Right lung (tissue), 5 donors: ENCODE results near the gene COG5. TPM values are rescaled to one million over a fixed set of nuclear protein-coding genes. Genes with fewer than 3 reads are reported as not detected.

Source experiments
- DNase-seq, 2 donors: peaks; one replicate each; pipeline ENCODE4 v3.0.0-alpha.2; 2013
- polyA plus RNA-seq, 5 donors: library from polyadenylated mRNA; unstranded; fragments of 120-200 nt; gene quantifications; one replicate each; pipeline versions ENCODE4 v1.2.1 to v1.2.3, GENCODE V29; 2013; ENCODE audit warnings: inconsistent platforms in 1 of 5, low replicate concordance in 1 of 5; ENCODE audit not compliant: insufficient read length in 5 of 5, insufficient read depth in 1 of 5

The COG5 gene
- polyA plus RNA-seq, 5 donors: 24.7 to 35.3 (median 32.1) TPM

DNA sequence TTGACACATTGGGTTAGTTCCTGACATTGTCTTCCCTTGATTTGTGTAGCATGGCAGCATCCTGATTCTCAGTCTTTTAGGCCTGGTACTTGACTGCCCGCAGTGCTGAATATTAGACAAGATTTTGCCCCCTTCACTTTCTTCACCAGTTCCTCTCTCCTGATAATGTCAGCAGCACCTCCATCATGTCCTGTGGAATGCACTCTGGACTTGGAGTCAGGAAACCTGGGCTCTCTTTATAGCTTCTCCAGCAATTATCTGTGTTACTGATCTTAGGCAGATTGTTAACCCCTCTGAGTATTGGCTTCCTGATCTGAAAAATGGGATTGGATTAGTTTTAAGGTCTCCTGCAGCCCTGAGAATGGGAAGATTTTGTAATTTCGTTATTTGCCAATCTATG lies 375.9 kb downstream of the COG5 start:
- no peak for DNase-seq

DNA sequence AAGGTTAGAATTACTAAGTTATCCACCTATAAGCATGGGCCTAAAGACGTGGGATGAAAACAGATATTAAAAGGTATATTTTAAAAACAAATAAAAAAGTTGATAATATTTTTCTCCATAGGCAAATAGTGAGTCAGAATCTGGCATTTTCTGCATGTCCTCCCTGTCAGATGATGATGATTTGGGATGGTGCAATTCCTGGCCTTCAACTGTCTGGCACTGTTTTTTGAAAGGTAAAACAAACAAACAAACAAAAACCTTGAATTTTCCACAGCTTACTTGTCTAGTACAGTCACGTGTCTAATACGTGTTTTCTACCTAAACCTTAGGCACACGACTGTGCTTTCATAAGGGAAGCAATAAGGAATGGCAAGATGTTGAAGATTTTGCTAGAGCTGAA lies 377.5 kb downstream of the COG5 start:
- DNase-seq: no peak

DNA sequence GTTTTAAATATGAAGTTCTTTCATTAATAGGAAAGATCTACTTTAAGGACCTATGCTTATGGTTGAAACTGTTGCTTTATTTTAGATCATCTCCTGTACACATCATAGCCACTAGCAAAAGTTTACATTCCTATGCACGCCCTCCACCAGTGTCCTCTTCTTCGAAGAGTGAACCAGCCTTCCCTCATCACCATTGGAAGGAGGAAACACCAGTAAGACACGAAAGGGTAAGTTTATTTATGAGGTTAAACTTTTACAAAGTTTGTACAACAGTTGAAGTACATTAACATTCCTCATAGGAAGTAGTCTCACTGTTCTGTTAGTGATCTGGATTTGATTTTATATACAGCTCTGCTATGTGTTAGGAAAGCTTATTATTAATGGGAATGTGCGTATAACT lies 378.0 kb downstream of the COG5 start:
- no peak for DNase-seq

DNA sequence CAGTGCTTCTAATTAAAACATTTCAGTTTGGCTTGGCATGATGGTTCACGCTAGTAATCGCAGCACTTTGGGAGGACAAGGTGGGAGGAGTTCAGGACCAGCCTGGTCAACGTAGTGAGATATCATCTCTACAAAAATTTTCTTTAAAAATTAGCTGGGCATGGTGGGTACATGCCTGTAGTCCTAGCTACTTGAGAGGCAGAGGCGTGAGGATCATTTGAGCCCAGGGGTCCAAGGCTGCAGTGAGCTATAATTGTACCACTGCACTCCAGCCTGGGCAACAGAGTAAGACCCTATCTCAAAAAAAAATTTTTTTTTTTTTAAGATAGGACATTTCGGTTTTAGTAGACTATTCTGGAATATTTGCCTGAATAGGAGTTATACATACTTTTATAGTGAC lies 382.5 kb downstream of the COG5 start:
- no peak for DNase-seq

DNA sequence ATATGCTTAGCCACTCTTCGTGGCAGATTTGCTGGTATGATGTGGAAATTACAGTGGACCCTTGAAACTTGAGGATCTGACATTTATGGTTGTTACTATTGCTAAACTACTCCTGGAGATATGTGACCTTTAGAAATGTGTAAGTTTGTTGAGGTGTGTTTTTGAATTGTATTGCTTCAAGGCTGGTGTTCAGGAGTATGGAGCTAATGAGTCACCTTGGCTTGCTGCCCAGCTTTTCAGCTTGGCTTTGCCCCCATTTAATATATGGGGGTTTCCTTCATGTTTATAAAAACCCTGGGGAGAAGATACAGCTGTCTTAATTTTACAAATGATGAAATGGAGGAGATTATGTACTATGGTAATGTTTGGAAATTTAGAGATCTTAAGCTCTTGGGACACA lies 383.3 kb downstream of the COG5 start:
- peak; percentile 28 to 39 for DNase-seq

DNA sequence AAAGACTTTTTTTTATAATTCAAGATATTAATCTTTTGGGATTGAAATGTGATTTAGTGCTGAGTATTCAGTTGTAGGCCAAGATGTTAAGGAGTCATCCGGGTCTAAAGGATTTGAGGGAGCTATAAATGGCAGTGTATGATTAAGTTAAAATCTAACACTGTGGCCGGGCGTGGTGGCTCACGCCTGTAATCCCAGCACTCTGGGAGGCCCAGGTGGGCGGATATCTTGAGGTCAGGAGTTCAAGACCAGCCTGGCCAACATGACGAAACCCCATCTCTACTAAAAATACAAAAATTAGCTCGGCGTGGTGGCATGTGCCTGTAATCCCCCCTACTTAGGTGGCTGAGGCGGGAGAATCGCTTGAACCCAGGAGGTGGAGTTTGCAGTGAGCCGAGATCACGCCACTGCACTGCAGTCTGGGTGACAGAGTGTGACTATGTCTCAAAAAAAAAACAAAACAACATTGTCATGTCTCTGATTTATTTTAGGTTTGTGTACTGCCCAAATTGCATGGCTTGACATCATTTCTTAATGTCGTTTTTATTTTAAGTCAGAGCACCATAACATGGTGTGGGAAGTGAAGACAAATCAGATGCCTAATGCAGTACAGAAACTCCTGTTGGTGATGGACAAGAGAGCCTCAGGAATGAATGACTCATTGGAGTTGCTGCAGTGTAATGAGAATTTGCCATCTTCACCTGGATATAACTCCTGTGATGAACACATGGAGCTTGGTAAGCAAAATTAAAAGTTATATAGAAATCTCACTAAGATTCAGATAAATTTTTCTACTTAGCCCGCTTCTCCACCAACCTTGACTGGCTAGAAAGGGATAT lies 384.2 kb downstream of the COG5 start:
- DNase-seq: no peak

DNA sequence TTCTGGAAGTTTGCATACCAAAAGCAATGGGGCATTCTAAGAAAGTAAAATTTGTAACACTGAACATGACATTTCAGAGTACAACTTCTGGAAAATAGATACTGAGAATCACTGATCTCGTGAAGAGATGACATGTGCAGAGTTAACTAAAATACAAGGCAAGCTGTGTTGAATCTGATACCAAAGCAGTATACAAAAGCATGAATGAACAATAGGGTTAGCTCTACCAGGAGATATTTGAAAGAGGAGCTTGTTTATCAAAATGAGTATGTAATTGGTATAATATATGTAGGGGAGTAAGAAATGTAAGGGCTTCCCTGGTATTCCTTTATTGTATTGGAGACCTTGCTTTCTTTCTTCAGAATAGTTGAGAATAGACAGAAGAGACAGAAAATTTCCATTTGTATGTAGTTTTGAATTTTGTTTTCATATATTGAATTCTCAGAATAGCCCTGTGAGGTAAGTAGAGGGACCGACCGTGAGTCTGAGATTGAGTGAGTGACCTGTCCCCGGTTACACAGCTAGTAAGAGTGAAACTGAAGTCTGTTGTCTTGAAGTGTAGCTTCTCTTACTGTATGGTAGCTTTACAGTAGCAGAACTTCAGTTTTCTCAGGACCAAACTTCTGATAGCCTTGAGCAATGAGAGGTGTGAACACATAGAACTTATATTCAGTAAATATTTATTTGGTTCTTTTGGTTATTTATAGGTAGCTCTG lies 389.9 kb downstream of the COG5 start:
- DNase-seq: no peak

DNA sequence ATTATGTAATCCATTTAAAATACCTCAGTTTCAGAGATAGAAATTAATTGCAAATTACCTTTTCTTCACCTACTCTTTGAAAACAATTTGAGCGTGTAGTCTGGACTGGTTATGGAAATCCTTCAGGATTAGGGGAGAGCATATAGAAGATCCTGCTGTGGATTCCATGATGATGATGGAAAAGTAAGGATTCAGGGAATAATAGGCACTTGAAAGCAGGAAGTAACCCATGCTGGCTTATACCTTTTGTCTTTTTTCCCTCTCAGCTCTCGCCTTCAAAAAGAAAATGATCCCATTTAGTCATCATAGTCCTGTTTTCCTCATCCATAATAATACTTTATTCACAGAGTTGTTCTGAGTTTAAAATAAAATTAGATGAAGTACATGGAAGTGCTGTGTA lies 390.5 kb downstream of the COG5 start:
- DNase-seq: no peak

DNA sequence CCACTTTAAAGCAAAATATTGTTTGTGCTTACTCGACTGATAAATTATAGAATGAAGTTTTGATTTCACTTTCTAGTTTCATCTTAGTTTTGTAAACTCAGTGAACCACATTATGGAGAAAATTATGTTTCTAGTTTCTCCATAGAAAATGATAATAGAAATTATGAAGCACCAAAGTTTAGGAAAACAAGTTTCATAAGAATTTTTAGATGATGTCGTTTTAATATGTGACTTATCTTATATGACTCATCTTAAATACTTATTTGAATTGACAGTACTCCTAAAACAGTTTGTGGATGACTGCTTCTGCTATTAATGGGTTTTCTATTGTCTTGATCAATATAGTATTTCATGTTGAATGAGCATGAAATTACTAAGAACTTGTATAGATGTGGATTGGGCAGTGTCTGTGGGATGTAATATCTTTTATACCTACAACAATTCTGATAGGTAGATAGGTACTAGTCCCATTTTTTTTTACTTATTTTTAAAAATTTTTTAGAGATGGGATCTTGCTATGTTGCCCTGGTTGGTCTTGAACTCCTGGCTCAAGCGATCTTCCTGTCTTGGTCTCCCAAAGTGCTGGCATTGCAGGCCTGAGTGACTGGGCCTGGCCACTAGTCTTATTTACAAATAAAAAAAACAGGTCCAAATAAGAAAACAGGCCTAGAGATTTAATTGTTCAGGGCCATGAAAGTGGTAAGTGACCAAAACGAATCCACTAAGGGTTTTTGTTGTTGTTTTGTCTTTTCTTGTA lies 391.3 kb downstream of the COG5 start:
- DNase-seq: no peak

DNA sequence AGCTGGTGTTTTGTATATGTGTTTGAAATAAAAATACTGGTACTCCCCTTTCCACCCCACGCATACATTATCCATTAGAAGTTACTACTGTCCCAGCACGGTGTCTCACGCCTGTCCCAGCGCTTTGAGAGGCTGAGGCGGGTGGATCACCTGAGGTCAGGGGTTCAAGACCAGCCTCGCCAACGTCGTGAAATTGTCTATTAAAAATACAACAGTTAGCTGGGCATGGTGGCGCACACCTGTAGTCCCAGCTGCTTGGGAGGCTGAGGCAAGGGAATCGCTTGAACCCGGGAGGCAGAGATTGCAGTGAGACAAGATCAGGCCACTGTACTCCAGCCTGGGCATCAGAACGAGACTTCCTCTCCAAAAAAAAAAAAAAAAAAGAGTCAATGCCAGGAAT lies 392.2 kb downstream of the COG5 start:
- no peak for DNase-seq

DNA sequence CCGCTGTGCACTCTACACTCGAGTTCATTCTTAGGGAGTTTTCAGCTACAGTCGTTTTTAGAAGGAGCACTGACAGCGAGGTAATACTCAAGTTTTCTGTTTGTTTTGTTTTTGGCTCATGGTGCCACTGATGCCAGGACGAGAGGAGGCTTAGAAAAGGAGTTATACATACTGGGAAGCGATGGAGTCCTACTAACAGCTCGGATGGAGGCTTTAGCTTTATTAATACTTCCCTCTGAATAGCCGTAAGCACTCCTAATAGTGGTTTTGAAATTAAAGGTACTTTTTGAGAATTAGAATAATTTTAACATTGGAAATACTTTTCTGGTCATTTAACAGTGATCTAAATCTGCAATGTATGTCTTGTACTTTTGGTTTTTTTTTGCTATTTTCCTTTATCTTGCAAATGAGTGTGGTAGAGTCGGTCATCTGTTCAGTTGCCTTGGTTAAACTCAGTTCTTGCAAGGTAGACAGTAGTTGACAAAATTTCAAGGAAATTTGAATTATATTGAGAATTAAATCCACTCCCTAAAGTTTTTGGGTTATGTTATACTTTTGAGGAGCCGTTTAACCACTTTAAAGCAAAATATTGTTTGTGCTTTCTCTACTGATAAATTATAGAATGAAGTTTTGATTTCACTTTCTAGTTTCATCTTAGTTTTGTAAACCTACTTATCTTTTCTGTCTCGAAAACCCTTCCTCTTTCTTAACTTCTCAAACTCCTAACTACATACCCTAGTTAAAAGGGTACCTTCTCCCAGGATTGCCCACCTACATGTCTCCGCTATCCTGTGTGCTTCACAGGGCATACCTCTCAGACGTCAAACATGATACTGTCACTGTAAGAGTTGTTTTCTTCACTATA lies 393.4 kb downstream of the COG5 start:
- no peak for DNase-seq

DNA sequence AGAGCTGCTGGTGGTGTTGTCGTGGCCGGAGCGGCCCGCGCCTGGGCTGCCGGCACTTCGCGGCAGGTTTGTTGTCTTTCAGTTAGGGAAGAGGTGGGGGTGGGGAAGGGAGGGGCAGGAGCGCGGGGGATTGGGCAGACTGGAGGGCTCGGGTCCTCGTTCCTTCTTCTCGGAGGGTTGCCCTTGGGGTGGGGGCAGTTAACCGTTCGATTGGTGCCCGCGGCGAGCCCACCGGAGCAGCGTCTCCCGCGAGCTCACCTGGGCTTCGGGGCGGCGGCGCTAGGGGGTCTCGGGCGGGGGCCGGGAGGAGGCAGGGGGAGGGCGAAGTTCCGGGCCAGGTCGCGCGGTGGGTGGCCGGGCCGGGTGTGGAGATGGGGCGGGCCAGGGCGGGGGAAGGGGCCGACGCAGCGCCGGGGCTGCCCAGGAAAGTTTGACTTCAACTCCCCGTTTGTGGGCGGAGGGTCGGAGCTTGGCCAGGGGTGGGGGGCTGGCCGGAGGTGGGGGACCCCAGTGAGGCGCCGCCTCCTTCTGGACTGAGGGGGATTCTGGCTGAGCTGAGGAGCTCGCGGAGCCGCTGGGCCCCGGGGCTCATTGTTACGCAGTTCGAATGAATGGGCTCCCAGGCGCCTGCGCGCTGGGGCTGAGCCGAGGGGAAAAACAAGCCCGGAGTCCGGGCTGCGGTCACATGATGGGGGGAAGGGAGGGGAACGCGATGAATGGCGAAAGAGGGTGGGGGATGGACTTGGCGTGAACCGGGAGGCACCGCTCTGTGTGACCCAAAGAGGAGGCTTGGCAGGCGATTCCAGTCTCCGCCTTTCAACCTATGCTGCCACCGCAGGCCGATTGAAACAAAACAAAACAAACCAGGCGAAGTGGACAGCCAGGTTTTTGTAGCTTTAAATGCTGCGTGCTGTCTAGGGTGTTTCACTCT lies 394.3 kb downstream of the COG5 start:
- DNase-seq: peak; percentile 98 to 99

DNA sequence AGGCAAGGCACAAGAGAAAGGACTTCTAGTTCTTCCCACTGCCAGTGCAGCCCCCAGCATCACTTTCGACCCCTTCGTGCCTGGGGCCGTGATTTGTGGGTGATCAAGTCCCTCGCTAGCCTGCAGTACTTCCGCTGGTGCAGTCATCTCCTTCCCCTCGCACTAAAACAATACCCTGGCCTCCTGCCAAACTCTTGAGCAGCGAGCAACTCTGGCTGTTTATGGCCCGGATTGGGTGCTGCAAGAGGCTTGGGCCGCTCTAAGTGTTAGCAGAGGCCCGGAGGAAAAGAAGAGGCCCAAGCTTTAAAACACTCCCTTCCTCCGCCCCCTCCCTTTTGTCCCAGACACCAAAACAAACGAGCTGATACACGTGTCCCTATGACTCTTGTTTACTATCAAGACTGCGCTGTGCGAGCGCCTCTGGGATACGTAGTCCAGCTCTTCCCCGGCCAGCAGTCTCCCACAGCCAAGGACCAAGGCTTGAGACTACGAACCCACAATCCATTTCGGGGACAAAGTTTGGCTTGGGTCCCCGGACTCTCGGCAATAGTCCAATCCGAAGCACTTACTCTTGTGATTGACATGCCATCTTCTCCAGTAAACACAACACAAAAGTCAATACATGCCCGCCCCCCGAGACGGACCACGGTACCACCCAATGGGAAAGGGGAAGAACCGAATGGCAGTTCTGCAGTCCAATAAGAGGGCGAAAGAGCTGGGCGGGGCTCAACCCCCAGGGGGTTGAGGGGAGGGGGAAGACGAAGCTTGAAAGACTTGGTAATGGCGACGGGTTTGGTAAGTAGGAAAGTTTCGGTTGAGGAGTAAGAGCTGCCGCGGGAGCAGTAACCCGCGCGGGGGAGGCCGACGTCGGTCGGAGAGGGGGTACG lies 395.2 kb downstream of the COG5 start, which contains the start of gene HBP1:
TSS of gene HBP1 (plus strand) at position 771 of the 887 bp plus-strand sequence. CDS start 10,891 bp downstream, outside the sequence.
- DNase-seq: peak; percentile 100

DNA sequence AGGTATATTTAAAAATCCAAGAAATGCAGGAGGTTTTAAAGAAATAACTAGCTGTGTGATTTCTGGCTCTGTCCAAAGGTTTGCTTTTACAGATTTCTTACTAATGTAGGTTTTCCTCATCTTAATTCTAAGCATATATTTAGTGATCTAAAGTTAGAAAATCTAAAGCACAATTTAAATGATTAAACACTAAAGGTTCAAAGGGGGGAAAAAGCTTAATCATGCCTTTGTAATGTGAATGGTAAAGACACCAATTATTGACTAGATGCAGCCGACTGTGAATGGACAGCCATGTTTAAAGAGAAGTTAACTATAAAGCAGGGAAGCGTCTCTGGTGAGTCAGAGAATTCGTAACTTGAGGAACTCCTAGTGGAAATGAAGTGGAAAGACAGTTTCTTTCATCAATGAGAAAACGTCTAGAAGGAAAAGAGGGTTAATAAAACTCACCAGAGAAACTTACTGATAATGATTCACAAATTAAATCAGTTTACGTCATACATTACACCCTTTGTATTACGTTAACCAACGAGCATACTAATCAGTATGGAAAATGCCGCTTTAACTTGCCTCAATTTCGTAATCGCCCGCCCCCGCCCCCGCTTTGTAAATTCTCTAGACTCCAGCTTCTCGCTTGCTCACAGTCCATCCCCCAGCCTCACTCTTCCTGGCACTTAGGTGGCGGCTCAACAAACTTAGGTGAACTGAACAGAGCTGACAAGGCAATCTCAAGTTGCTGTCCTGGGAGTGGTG lies 396.1 kb downstream of the COG5 start:
- peak; percentile 78 to 91 for DNase-seq

DNA sequence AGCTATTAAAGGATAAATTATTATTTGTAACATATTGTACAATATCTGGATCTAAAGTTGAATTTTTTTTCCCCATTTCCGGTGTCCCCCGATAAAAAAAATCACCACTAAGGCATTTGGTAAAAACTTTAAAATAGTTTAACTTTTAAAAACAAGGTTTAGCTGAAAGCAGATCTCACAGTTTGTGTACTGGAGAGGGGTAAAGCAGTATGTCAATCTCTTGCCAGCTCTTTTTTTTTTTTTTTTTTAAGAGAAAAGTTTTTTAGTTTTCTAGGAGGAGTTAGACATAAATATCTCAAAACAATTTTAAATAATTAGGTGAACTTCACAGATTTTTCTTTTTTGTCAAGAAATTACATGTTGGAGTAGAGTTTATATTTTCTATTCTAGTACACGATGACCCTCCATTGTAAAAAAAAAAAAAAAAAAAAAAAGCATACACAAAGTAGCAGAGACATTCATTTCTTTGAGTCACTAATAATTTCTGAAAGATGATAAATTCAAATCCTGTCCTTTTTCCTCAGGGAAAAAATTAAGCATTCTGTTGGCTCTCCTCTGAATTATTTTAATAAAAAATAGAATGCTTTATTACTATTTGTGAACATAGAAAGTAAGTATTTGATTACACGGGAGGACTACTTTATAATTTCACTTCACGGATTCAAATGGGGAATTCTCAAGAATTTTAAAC lies 396.8 kb downstream of the COG5 start:
- no peak for DNase-seq

DNA sequence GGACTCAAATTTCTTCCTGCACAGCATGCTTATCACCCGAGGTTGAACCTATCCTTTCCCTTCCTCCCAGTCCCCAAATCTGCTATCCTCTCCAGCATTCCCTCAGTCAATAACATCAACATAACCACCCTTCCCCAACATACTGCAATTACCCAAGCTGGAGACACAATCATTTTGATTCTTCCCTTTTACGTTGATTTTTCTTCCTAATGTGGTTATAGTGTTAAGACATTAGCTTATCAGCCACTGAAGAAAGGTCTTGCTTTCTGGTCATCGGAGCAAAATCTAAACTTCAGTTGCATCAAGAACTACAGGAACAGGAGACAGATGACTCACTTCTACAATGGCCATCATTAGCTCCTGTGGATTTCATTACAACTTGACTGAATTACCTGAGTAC lies 398.4 kb downstream of the COG5 start:
- no peak for DNase-seq

DNA sequence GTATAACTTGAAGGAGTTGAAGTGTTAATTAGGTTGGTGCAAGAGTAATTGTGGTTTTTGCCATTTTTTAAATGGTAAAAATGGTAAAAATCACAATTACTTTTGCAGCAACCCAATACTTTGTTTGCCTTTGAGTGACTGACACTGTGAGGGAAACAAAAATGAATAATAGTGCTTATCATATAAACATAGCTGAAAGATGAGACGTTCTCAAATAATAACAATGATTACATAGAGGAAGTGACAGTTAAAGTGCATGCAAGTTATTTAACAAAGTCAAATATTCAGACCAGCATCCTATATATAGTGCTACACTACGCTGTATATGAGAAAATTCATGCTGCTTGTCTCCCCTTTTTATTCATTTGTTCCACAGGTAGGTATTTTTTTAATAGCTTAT lies 399.6 kb downstream of the COG5 start:
- DNase-seq: no peak

DNA sequence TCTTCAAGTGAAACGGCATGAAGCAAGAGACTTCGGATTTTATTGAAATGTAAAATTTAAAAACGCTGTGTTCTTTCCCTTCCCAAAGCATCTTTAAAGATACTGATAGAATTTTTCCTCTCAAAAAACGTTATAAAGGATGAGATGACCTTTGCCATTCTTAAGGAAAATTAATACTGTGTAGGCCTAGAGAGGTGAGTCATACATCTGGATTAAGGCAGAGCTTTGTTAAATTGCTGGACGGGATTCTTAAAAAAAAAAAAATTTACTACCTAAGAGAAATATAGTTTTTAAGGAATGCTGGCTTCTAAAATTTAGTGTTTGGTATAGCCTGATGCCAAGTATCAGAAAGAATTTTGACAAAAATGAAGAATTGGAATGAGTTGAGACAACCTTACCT lies 401.2 kb downstream of the COG5 start:
- no peak for DNase-seq
